Superior temporal gyrus (tissue), 1 donor: ENCODE measurements around the gene APOH.

Experiments used
- DNase-seq: peaks from one replicate; pipeline ENCODE4 v3.0.0-alpha.2; 2016; ENCODE audit errors: extremely low spot score

Gene APOH

GRCh38 chr17:66192378-66192687, 36.9 kb downstream of the APOH start:
- DNase-seq, result peak; percentile 17

GRCh38 chr17:66191593-66192377, 37.4 kb downstream of the APOH start, which contains the start of gene CEP112:
Gene CEP112, minus strand, starts transcription at chr17:66192133.
- peak; percentile 17 for DNase-seq

GRCh38 chr17:66190738-66191592, 38.2 kb downstream of the APOH start:
- peak; percentile 16 for DNase-seq

- DNase-seq, result no peak
These were observed 41.5 kb downstream of the APOH start for GRCh38 chr17:66187718-66188117.

- DNase-seq, result no peak
These were observed 43.4 kb downstream of the APOH start for GRCh38 chr17:66185862-66186261.

GRCh38 chr17:66184392-66184791, 44.8 kb downstream of the APOH start:
- DNase-seq, result no peak

- DNase-seq, result no peak
These were observed 45.7 kb downstream of the APOH start for GRCh38 chr17:66183529-66183928.

GRCh38 chr17:66178642-66179041, 50.6 kb downstream of the APOH start:
- no peak for DNase-seq

- no peak for DNase-seq
These were observed 52.2 kb downstream of the APOH start for GRCh38 chr17:66177048-66177447.

GRCh38 chr17:66175892-66176291, 53.3 kb downstream of the APOH start:
- DNase-seq, result no peak

- DNase-seq, result no peak
These were observed 56.5 kb downstream of the APOH start for GRCh38 chr17:66172691-66173223.

GRCh38 chr17:66172144-66172543, 57.1 kb downstream of the APOH start:
- DNase-seq, result no peak

GRCh38 chr17:66171692-66172091, 57.5 kb downstream of the APOH start:
- DNase-seq, result no peak

- DNase-seq, result no peak
These were observed 58.0 kb downstream of the APOH start for GRCh38 chr17:66171172-66171571.

- no peak for DNase-seq
These were observed 59.4 kb downstream of the APOH start for GRCh38 chr17:66169839-66170238.

GRCh38 chr17:66167189-66167815, 61.9 kb downstream of the APOH start:
- no peak for DNase-seq

- peak; percentile 86 for DNase-seq
These were observed 63.6 kb downstream of the APOH start for GRCh38 chr17:66165537-66166123.
